Astrocyte (in vitro differentiated cells and primary cell): ENCODE data around the gene BEST2.

ENCODE experiments used
- EZH2 ChIP-seq: IDR thresholded peaks from 2 replicates; pipeline ENCODE4 v1.6.1; 2012; ENCODE audit warnings: mild to moderate bottlenecking, low read length, inconsistent platforms; ENCODE audit not compliant: insufficient read depth
- TF ChIP-seq, protein P1 (sequence below): IDR thresholded peaks from 2 replicates; pipeline ENCODE4 v1.5.1; 2011; ENCODE audit warnings: low read depth, mild to moderate bottlenecking, inconsistent platforms, low read length, moderate library complexity; ENCODE audit not compliant: insufficient read depth

DNA sequence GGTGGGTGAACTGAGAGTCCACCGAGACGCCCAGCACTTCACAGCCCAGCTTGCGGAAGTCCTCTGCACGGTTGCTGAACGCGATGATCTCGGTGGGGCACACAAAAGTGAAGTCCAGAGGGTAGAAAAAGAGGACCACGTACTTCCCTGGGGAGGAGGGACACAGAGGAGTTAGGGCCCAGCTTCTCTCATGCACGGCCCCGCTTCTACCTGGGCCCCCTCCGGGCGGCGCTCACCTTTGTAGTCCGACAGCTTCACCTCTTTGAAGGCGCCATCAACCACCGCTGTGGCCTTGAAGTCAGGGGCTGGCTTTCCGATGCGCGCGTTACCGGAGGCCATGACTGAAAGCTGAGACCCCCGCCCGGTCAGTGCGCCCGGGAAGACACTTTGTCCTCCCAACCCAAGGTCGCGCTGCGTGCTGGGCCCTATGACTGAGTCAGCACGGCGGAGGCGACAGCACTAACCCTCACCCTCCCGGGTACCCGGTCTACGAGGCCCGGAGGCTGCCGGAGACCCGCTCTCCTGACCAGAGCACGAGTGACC lies 49.4 kb downstream of the BEST2 start:
- TF ChIP-seq, protein P1, sequence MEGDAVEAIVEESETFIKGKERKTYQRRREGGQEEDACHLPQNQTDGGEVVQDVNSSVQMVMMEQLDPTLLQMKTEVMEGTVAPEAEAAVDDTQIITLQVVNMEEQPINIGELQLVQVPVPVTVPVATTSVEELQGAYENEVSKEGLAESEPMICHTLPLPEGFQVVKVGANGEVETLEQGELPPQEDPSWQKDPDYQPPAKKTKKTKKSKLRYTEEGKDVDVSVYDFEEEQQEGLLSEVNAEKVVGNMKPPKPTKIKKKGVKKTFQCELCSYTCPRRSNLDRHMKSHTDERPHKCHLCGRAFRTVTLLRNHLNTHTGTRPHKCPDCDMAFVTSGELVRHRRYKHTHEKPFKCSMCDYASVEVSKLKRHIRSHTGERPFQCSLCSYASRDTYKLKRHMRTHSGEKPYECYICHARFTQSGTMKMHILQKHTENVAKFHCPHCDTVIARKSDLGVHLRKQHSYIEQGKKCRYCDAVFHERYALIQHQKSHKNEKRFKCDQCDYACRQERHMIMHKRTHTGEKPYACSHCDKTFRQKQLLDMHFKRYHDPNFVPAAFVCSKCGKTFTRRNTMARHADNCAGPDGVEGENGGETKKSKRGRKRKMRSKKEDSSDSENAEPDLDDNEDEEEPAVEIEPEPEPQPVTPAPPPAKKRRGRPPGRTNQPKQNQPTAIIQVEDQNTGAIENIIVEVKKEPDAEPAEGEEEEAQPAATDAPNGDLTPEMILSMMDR, result no peak
- peak; percentile 37 for TF ChIP-seq EZH2
